Measurements from ENCODE around the gene DDX4.

DNA sequence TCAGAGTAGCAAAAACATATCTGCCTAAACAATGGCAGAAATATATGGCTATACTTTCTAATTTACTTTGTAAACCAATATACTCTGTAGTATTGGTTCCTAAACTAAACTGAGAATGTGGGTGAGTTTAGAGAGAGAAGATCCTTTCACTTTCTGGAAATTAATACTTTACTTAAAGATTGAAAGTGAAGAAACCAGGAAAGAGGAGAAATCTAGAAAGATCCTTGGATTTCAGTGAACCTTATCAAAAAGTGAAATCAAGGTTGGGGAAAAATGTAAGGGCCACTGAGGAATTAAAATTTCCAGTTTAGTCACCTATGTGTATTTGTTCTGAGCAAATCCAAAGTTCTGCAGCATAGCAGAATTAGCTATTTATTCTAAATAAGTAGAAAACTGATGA is 31.6 kb upstream of the DDX4 start:
- TF ChIP-seq, protein P1, sequence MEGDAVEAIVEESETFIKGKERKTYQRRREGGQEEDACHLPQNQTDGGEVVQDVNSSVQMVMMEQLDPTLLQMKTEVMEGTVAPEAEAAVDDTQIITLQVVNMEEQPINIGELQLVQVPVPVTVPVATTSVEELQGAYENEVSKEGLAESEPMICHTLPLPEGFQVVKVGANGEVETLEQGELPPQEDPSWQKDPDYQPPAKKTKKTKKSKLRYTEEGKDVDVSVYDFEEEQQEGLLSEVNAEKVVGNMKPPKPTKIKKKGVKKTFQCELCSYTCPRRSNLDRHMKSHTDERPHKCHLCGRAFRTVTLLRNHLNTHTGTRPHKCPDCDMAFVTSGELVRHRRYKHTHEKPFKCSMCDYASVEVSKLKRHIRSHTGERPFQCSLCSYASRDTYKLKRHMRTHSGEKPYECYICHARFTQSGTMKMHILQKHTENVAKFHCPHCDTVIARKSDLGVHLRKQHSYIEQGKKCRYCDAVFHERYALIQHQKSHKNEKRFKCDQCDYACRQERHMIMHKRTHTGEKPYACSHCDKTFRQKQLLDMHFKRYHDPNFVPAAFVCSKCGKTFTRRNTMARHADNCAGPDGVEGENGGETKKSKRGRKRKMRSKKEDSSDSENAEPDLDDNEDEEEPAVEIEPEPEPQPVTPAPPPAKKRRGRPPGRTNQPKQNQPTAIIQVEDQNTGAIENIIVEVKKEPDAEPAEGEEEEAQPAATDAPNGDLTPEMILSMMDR (IDR thresholded peaks at IDR 0.05) = no peak
- TF ChIP-seq POLR2A (IDR thresholded peaks at IDR 0.05) = no peak
- no peak for TF ChIP-seq EP300 (IDR thresholded peaks at IDR 0.05)
- no peak for TF ChIP-seq POLR2AphosphoS5 (IDR thresholded peaks at IDR 0.05)

Data from upper lobe of left lung (tissue), 4 donors.